ENCODE measurements around the gene DMKN. TPM values are rescaled to one million over a fixed set of nuclear protein-coding genes. Genes with fewer than 3 reads are reported as not detected.

Gene DMKN
- total and polyA plus RNA-seq, 2 of the 8 experiments (the other 6 are each of a cell fraction or from before 2014, with no cell fraction given): 290 to 330 TPM

DNA sequence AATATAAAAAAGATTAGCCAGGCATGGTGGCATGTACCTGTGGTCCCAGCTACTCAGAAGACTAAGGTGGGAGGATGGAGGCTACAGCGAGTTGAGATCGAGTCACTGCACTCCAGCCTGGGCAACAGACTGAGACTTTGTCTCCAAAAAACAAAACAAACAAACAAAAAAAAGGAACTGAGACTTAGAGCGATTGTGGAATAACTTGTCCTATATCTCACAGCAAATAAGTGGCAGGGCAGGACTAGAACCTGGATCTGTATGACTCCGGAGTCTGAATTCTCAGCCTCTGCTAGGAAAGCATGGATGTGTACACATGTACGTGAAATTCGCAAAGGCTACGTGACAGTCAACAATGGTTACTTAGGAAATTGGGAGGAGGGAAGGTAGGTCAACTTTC, 43.3 kb downstream of the DMKN start (continued):
- TF ChIP-seq POLR2A (IDR thresholded peaks at IDR 0.05; ENCODE audit: control extremely low read depth in 1 of 2, low read depth in 2 of 2, low read length in 2 of 2): no peak
- TF ChIP-seq GTF2F1 (IDR thresholded peaks at IDR 0.05; ENCODE audit: borderline replicate concordance, low read depth, low read length): no peak
- no peak for TF ChIP-seq SUZ12 (IDR thresholded peaks at IDR 0.05; ENCODE audit: low read length)

Data from H1 (cell line).